Fibroblast of mammary gland (primary cell): ENCODE measurements around the gene FA2H.

Source experiments
- DNase-seq: peaks from one replicate; pipeline ENCODE4 v3.0.0-alpha.2; 2010; ENCODE audit warnings: low read depth
- H3K4me3 ChIP-seq: 2 replicates; pipeline ENCODE4 v1.5.1; 2011; ENCODE audit warnings: low read depth, mild to moderate bottlenecking, low read length, moderate library complexity; ENCODE audit not compliant: control insufficient read depth
- CTCF ChIP-seq: conservative IDR thresholded peaks from 2 replicates; pipeline ENCODE4 v1.5.1; 2011; ENCODE audit warnings: low read depth, low read length, inconsistent platforms; ENCODE audit not compliant: control insufficient read depth, insufficient read depth

FA2H gene

GRCh38 chr16:74713325-74713724 lies 61.3 kb downstream of the FA2H start:
- DNase-seq: no peak
- TF ChIP-seq CTCF: no peak
- no peak overlapping the region for H3K4me3 ChIP-seq

- TF ChIP-seq CTCF: no peak
- no peak overlapping the region for H3K4me3 ChIP-seq
- DNase-seq: no peak
Observed at GRCh38 chr16:74711938-74712337, 62.7 kb downstream of the FA2H start.

- DNase-seq: no peak
- no peak overlapping the region for H3K4me3 ChIP-seq
- no peak for TF ChIP-seq CTCF
Observed at GRCh38 chr16:74710401-74710800, 64.2 kb downstream of the FA2H start.

GRCh38 chr16:74709441-74709877 lies 65.2 kb downstream of the FA2H start:
- peak; percentile 71 for DNase-seq
- H3K4me3 ChIP-seq: no peak overlapping the region
- peak; percentile 99 for TF ChIP-seq CTCF

- peak; percentile 55 for DNase-seq
- peak within 1 kb of the TSS; percentile 90 for H3K4me3 ChIP-seq
- no peak for TF ChIP-seq CTCF
Observed at GRCh38 chr16:74700438-74701225, 74.0 kb downstream of the FA2H start, which contains the start of gene MLKL. MLKL (minus strand) TSS chr16:74700862; CDS start chr16:74695757, 5,105 bp downstream.

- no peak for TF ChIP-seq CTCF
- DNase-seq: peak; percentile 13
- peak overlapping the region; percentile 90 for H3K4me3 ChIP-seq
Observed at GRCh38 chr16:74700116-74700437, 74.5 kb downstream of the FA2H start.
